Measurements from ENCODE around the gene OR51L1. TPM values are rescaled to one million over a fixed set of nuclear protein-coding genes. Genes with fewer than 3 reads are reported as not detected.

OR51L1 gene
- total RNA-seq, 1 experiment from 2014 or later: not detected

DNA sequence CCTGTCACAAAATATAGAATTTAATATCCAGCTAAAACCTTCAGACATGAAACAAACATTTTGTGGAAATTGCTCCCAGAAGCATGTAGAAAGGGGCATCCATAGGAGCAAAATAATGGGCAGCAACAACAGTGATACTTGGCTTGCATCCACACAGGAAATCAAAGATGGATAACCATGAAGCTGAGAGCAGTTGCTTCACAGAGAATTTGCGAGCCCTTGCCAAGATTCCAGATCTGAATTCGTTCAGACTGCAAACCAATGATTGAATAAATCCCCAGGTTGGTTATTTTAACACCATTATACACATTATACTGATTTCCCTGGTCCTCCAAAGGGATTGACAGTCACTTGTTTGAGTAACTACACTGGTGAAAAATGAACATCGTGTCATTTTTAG lies 15.6 kb upstream of the OR51L1 start:
- H3K4me1 ChIP-seq (ENCODE audit: insufficient read depth, low read length): no peaks in the 10 kb centered on the region
- CTCF ChIA-PET: no interaction called here
- no peaks in the 10 kb centered on the region for H3K9me2 ChIP-seq (replicated peaks; ENCODE audit: low read length)
- no peaks in the 10 kb centered on the region for H3K79me2 ChIP-seq (ENCODE audit: low read length)
- H3K36me3 ChIP-seq (ENCODE audit: low read depth, low read length): no peaks in the 10 kb centered on the region
- H3K27me3 ChIP-seq (ENCODE audit: low read length): no peaks in the 10 kb centered on the region
- no TSS peak for BruUV-seq (replicated peaks)
- H3K9me3 ChIP-seq (ENCODE audit: low read length): 0 out of 2 replicates have a peak, but pooled peaks cover 3% of the 10 kb centered on the region
- POLR2A ChIA-PET (ENCODE audit: unreplicated experiment): no interaction called here
- H3K4me2 ChIP-seq (ENCODE audit: low read length): no peak overlapping the region
- ATAC-seq (no peak), DNase-seq (no peak)
- no peak overlapping the region for H3K27ac ChIP-seq (ENCODE audit: low read length)
- no peak overlapping the region for H3K9ac ChIP-seq (ENCODE audit: low read length)
- no peaks in the 10 kb centered on the region for H3F3A ChIP-seq (ENCODE audit: low read length, unreplicated experiment)
- no peaks in the 10 kb centered on the region for H4K20me1 ChIP-seq (ENCODE audit: low read length)
- TF ChIP-seq EZH2 (IDR thresholded peaks at IDR 0.05; ENCODE audit: low read length, unreplicated experiment) (no peak), EZH2phosphoT487 (IDR thresholded peaks at IDR 0.05; ENCODE audit: borderline replicate concordance, low read length) (no peak)
- TF ChIP-seq, protein P1, sequence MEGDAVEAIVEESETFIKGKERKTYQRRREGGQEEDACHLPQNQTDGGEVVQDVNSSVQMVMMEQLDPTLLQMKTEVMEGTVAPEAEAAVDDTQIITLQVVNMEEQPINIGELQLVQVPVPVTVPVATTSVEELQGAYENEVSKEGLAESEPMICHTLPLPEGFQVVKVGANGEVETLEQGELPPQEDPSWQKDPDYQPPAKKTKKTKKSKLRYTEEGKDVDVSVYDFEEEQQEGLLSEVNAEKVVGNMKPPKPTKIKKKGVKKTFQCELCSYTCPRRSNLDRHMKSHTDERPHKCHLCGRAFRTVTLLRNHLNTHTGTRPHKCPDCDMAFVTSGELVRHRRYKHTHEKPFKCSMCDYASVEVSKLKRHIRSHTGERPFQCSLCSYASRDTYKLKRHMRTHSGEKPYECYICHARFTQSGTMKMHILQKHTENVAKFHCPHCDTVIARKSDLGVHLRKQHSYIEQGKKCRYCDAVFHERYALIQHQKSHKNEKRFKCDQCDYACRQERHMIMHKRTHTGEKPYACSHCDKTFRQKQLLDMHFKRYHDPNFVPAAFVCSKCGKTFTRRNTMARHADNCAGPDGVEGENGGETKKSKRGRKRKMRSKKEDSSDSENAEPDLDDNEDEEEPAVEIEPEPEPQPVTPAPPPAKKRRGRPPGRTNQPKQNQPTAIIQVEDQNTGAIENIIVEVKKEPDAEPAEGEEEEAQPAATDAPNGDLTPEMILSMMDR (conservative IDR thresholded peaks at IDR 0.05; ENCODE audit: low read depth, low read length): no peak
- no peak overlapping the region for H3K4me3 ChIP-seq (ENCODE audit: low read length)
- intact Hi-C loops (cut with micrococcal nuclease): no loop called here
- H2AFZ ChIP-seq (ENCODE audit: low read length): no peak overlapping the region

DNA sequence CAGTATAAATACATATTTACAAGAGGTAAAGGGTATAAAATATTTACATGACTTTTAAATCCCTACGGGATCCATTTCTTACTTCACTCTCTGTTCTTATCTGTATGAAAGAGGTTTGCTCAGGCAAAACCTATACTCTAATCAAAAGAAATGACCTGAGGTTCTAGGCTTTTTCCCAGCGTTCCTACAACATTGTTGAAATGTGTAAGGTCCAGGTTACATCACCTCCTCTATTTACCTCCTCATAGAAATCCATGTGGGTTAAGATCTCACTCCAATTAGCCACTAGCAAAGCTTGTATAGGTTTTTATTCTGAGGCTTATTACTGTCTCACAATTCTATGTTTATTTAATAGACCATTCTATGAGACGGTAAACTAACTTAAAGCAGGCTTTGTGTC lies 12.0 kb upstream of the OR51L1 start:
- H2AFZ ChIP-seq (ENCODE audit: low read length): no peak overlapping the region
- CTCF ChIA-PET: no interaction called here
- no peak overlapping the region for H3K4me2 ChIP-seq (ENCODE audit: low read length)
- no peak overlapping the region for H3K4me3 ChIP-seq (ENCODE audit: low read length)
- BruUV-seq (replicated peaks): no TSS peak
- no peaks in the 10 kb centered on the region for H3K79me2 ChIP-seq (ENCODE audit: low read length)
- ATAC-seq (no peak), DNase-seq (no peak)
- intact Hi-C loops (cut with micrococcal nuclease): no loop called here
- H3K4me1 ChIP-seq (ENCODE audit: insufficient read depth, low read length): no peaks in the 10 kb centered on the region
- H3K9ac ChIP-seq (ENCODE audit: low read length): no peak overlapping the region
- no peaks in the 10 kb centered on the region for H4K20me1 ChIP-seq (ENCODE audit: low read length)
- H3K27ac ChIP-seq (ENCODE audit: low read length): no peak overlapping the region
- POLR2A ChIA-PET (ENCODE audit: unreplicated experiment): interaction anchor here (0.7 kb wide), 1 partner anchor 39 kb away, joined by 3 read pairs; no protein-coding TSS in a partner anchor
- TF ChIP-seq EZH2 (IDR thresholded peaks at IDR 0.05; ENCODE audit: low read length, unreplicated experiment) (no peak), EZH2phosphoT487 (IDR thresholded peaks at IDR 0.05; ENCODE audit: borderline replicate concordance, low read length) (no peak)
- TF ChIP-seq, protein P1 (conservative IDR thresholded peaks at IDR 0.05; ENCODE audit: low read depth, low read length): no peak
- H3K27me3 ChIP-seq (ENCODE audit: low read length): no peaks in the 10 kb centered on the region
- no peaks in the 10 kb centered on the region for H3F3A ChIP-seq (ENCODE audit: low read length, unreplicated experiment)
- H3K36me3 ChIP-seq (ENCODE audit: low read depth, low read length): no peaks in the 10 kb centered on the region
- no peaks in the 10 kb centered on the region for H3K9me2 ChIP-seq (replicated peaks; ENCODE audit: low read length)
- no peaks in the 10 kb centered on the region for H3K9me3 ChIP-seq (ENCODE audit: low read length)

DNA sequence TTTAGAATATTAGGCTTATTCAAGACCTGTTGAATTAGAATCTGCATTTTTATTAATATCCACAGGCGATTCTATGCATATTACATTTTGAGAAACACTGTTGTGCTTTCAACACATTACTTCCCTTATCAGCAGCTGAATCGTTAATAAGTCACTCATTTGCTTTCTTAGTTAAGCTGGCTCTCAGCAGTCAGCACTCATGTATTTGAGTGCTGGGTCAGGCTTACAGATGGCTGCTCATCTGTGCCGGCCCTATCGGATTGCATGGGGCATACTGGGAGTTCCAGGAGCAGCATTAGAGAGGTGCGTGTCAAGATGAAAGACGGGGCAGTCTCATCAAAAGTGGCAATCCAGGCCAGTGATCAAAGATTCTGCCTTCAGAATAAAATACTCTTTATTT lies 10.8 kb upstream of the OR51L1 start:
- H3K36me3 ChIP-seq (ENCODE audit: low read depth, low read length): no peaks in the 10 kb centered on the region
- H3K27ac ChIP-seq (ENCODE audit: low read length): no peak overlapping the region
- no peak overlapping the region for H3K9ac ChIP-seq (ENCODE audit: low read length)
- no peaks in the 10 kb centered on the region for H3K79me2 ChIP-seq (ENCODE audit: low read length)
- no peaks in the 10 kb centered on the region for H3K9me2 ChIP-seq (replicated peaks; ENCODE audit: low read length)
- DNase-seq: no peak
- no peak overlapping the region for H3K4me3 ChIP-seq (ENCODE audit: low read length)
- no TSS peak for BruUV-seq (replicated peaks)
- H3K27me3 ChIP-seq (ENCODE audit: low read length): no peaks in the 10 kb centered on the region
- POLR2A ChIA-PET (ENCODE audit: unreplicated experiment): no interaction called here
- CTCF ChIA-PET: no interaction called here
- intact Hi-C loops (cut with micrococcal nuclease): no loop called here
- H4K20me1 ChIP-seq (ENCODE audit: low read length): no peaks in the 10 kb centered on the region
- no peaks in the 10 kb centered on the region for H3F3A ChIP-seq (ENCODE audit: low read length, unreplicated experiment)
- no peak overlapping the region for H3K4me2 ChIP-seq (ENCODE audit: low read length)
- H2AFZ ChIP-seq (ENCODE audit: low read length): no peak overlapping the region
- H3K4me1 ChIP-seq (ENCODE audit: insufficient read depth, low read length): no peaks in the 10 kb centered on the region
- TF ChIP-seq EZH2phosphoT487 (IDR thresholded peaks at IDR 0.05; ENCODE audit: borderline replicate concordance, low read length): no peak
- no peak for TF ChIP-seq EZH2 (IDR thresholded peaks at IDR 0.05; ENCODE audit: low read length, unreplicated experiment)
- TF ChIP-seq, protein P1 (conservative IDR thresholded peaks at IDR 0.05; ENCODE audit: low read depth, low read length): no peak
- ATAC-seq: no peak
- no peaks in the 10 kb centered on the region for H3K9me3 ChIP-seq (ENCODE audit: low read length)
